Activated CD8-positive, alpha-beta memory T cell treated with anti-CD3 and anti-CD28 coated beads, Interleukin-2, amount 50 U/mL, for 4 hours (primary cell): ENCODE results near the gene CFAP210.
A peak's percentile ranks its signal among the peaks of the same experiment; 100 is the strongest.

Experiments
- DNase-seq: peaks from one replicate; pipeline ENCODE4 v3.0.0-alpha.2; 2020

CFAP210 gene

GRCh38 chr2:169694113-169694893 lies at the start of gene CFAP210, which contains the start of gene PHOSPHO2:
TSS of gene CFAP210 (minus strand) at chr2:169694405. CDS start at chr2:169694327, 78 bp downstream.
TSS of gene PHOSPHO2 (plus strand) at chr2:169694469. CDS start at chr2:169700972, 6,503 bp downstream.
- peak; percentile 99 for DNase-seq

- DNase-seq, result no peak
Observed at GRCh38 chr2:169743549-169743948, 49.3 kb upstream of the CFAP210 start.

- no peak for DNase-seq
Observed at GRCh38 chr2:169739351-169739750, 45.1 kb upstream of the CFAP210 start.

GRCh38 chr2:169738566-169739229 lies 44.5 kb upstream of the CFAP210 start:
- no peak for DNase-seq

- DNase-seq, result no peak
Observed at GRCh38 chr2:169736902-169737301, 42.7 kb upstream of the CFAP210 start.

DNA sequence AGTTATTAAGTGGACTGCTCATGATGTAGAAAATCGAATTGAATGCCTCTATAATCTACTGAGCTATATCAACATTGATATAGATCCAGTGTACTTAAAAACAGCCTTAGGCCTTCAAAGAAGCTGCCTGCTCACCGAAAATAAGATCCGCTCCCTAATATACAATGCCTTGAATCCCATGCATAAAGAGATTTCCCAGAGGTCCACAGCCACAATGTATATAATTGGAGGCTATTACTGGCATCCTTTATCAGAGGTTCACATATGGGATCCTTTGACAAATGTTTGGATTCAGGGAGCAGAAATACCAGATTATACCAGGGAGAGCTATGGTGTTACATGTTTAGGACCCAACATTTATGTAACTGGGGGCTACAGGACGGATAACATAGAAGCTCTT lies 41.4 kb upstream of the CFAP210 start:
- DNase-seq, result no peak

GRCh38 chr2:169734169-169734847 lies 40.1 kb upstream of the CFAP210 start:
- no peak for DNase-seq

DNA sequence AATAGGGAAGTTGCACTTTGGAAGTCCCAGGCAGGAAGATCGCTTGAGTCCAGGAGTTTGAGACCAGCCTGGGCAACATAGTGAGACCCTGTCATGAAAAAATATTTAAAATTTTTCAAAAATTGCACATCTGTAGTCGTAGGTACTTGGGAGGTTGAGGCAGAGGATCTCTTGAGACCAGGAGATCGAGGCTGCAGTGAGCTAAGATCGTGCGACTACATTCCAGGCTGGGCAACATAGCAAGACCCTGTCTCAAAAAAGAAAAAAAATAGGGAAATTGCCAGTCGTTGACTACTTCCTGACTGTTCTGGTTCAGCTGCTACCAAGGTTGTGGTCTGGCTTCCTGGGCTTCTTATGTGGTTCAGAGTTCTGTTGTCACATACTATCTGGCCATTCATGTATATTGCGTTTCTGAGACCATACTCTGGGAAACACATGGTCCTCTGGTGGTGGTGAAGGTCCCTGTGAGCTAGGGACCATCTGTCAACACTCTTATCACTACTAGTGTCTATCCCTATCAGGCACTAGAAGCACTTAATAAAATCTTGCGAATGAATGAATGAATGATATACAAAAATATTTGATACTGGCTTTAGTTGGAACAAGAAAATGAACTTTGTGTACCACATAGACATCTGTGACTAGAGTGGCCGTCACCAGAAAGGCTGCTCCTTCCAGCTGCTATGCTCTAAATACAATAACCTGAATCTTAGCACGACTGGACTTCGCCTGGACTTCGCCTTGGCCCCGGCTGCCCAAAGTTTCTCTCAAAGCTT lies 38.6 kb upstream of the CFAP210 start:
- DNase-seq, result no peak

GRCh38 chr2:169732075-169732474 lies 37.9 kb upstream of the CFAP210 start:
- DNase-seq, result no peak

GRCh38 chr2:169729274-169729605 lies 35.0 kb upstream of the CFAP210 start:
- DNase-seq, result no peak

GRCh38 chr2:169727065-169727464 lies 32.9 kb upstream of the CFAP210 start:
- no peak for DNase-seq

GRCh38 chr2:169721016-169721415 lies 26.8 kb upstream of the CFAP210 start:
- no peak for DNase-seq

- DNase-seq, result no peak
Observed at GRCh38 chr2:169718930-169719504, 24.8 kb upstream of the CFAP210 start.

DNA sequence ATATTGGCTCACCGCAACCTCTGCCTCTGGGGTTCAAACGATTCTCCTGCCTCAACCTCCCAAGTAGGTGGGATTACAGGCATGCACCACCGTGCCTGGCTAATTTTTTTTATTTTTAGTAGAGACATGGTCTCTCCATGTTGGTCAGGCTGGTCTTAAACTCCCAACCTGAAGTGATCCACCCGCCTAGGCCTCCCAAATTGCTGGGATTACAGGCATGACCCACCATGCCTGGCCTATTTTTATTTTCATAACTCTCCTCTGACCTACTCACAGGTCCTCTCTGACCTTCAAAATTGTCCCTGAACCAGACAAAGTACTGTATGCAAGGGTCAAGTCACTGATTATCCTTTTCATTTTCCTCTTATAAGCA lies 23.5 kb upstream of the CFAP210 start:
- no peak for DNase-seq

DNA sequence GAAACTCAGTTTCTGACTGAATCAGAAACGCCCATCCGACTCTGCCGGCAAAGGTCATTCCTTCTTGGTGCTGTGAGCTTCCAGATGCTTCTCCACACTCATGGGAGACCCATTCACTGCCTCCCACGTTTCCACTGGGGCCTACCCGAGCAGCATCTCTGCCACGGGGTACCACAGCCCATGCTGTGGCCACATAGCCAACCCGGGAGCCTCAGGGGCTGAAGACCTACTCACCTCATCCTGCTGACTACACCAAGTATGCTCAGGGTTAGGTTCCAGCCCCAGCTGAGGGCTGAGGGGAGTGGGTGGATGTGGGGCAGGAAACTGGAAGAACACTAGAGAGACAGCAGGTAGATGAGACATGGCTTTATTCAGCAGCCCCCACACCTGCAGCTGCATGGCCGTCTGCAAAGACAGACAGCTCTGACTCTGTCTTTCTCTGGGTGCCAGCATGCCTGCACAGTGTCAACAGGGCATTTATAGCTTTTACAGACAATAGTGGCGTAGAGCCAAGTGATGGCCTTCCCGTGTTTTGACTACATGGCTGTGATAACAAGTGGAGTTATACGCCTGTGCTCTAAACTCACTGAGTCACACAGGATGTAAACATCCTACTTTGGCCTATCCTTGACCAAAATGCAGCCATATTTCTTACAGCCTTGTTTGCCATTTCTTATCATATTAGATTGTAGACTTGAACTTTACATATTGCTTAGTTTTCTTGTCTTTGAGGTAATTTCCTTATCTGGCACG lies 22.9 kb upstream of the CFAP210 start:
- no peak for DNase-seq

DNA sequence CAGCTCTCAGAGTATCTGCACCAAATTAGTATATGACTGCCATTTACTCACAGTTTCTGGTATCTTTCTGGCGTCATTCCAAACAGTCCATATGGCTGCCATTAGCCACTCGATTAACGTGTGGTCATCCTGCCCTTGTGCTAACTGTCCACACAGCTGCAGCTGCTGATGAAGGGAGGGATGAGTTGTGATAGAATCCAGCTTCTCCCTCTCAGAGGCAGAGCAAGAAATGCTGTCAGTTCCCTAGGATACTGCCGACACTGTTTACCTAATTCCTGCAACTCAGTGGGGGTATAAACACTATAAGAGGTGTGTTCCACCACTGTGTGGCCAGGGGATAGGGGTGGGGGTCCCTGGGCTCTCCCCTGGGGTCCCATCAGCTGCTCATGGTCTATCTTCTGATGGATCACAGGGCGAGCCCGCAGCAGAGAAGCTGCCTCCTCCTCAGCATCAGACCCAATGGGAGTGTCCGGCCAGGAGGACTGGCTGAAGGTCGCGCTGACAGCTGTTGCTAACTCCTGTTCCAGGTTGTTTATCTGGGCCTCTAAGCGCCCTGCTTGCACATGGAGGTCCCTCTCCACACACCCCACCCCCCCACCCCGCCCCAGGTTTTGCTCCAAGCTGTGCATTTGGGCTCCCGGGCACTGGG lies 22.2 kb upstream of the CFAP210 start:
- DNase-seq, result no peak

GRCh38 chr2:169715379-169716237 lies 21.4 kb upstream of the CFAP210 start:
- DNase-seq, result no peak

DNA sequence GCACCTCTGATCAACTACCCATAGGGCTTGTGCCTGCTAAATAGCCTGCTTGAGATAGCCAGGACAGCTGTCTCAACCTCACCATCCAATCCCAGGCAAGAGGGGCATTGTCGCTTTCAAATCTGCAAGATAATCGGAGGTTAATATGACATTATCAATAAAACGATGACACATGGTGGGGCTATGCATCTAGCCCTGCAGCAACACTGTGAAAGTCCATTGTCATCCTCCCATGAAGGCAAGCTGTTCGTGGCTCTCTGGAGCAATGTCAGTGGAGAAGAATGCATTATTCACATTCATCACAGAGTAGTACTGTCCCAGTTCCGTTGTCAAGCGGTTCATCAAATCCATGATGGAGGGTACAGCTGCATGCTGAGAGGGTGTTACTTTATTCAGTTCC lies 20.5 kb upstream of the CFAP210 start:
- no peak for DNase-seq

DNA sequence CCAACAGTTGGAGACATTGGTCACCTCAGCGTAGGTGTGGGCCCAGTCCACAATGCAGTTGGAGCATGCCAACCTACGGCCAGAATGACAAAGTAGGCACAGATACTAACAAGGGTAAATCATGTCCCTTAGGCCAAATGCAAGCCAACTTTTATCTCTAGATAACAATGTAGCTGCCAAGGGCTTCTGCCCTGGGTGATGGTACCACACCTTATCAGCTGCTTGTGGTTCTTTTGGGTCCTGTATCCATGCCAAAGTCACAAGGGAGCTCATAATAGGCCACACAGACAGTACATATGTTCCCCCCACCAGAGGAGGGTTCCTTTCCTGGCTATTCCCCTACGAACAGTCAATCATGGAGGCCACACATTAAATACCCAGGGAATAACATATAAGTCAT lies 19.1 kb upstream of the CFAP210 start:
- no peak for DNase-seq

GRCh38 chr2:169712791-169713227 lies 18.6 kb upstream of the CFAP210 start:
- DNase-seq, result no peak
